GM12892 (cell line): Measurements from ENCODE around the gene TSPAN10.

ENCODE experiments used
- DNase-seq: peaks from one replicate; pipeline ENCODE4 v3.0.0; 2011; ENCODE audit not compliant: insufficient read length
- FAIRE-seq: peaks from 2 replicates; lab custom pipeline; 2011; peaks lifted over from hg19 to GRCh38; lab: Jason Lieb, UNC
- POLR2A ChIP-seq: IDR thresholded peaks from 2 replicates; pipeline ENCODE4 v1.6.1; 2011; ENCODE audit warnings: low read depth, low read length, control low read depth
- POLR2AphosphoS5 ChIP-seq: IDR thresholded peaks from 2 replicates; pipeline ENCODE4 v1.6.1; 2011; ENCODE audit warnings: low read depth, low read length, control low read depth
- TAF1 ChIP-seq: IDR thresholded peaks from 2 replicates; pipeline ENCODE4 v1.6.1; 2011; ENCODE audit warnings: low read depth, mild to moderate bottlenecking, control low read depth, low read length, borderline replicate concordance

TSPAN10 gene

GRCh38 chr17:81683584-81684441, 46.8 kb downstream of the TSPAN10 start, which contains the start of the genes ARL16 and HGS:
Gene ARL16, minus strand, starts transcription at chr17:81683797. Its CDS starts 44 bp downstream, at chr17:81683753.
Gene HGS, plus strand, starts transcription at chr17:81684011. Its CDS starts 56 bp downstream, at chr17:81684067.
- FAIRE-seq (peak; percentile 97), DNase-seq (peak; percentile 100)
- TF ChIP-seq TAF1 (peak; percentile 20; the same call in 1 of the 2 replicates), POLR2AphosphoS5 (no peak; the same call in 1 of the 2 replicates), POLR2A (peak; percentile 72; the same call in 1 of the 2 replicates)

- DNase-seq (peak; percentile 41), FAIRE-seq (no peak)
- TF ChIP-seq TAF1 (no peak), POLR2A (no peak), POLR2AphosphoS5 (no peak)
These were observed 47.5 kb downstream of the TSPAN10 start for GRCh38 chr17:81684442-81684911.

DNA sequence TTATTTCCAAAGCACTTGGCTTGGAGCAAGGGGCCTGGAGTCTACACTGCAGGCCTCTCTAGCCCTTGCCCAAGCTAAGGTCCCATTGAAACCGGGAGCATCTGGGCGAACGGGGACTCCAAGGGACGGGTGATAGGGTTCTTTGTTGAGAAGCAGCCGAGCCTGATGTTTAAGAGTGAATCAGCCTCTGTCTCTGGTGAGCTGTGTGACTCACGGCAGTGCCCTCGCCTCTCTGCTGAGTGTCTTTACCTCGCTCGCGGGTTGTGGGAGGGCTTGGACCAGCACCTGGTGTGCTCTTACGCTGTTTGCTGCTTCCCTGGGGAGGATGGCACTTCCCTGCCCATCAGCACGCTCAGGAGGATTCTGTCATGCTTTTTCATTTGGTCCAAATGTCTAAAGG, 48.1 kb downstream of the TSPAN10 start:
- FAIRE-seq, result no peak
- TF ChIP-seq POLR2A, result no peak
- no peak for TF ChIP-seq POLR2AphosphoS5
- TF ChIP-seq TAF1, result no peak
- DNase-seq, result peak; percentile 23

- FAIRE-seq (no peak), DNase-seq (no peak)
- TF ChIP-seq POLR2A, result no peak
- no peak for TF ChIP-seq TAF1
- no peak for TF ChIP-seq POLR2AphosphoS5
These were observed 49.6 kb downstream of the TSPAN10 start for GRCh38 chr17:81686614-81687013.

GRCh38 chr17:81687770-81688541, 51.0 kb downstream of the TSPAN10 start:
- FAIRE-seq (no peak), DNase-seq (no peak)
- no peak for TF ChIP-seq POLR2AphosphoS5
- no peak for TF ChIP-seq POLR2A
- no peak for TF ChIP-seq TAF1

DNA sequence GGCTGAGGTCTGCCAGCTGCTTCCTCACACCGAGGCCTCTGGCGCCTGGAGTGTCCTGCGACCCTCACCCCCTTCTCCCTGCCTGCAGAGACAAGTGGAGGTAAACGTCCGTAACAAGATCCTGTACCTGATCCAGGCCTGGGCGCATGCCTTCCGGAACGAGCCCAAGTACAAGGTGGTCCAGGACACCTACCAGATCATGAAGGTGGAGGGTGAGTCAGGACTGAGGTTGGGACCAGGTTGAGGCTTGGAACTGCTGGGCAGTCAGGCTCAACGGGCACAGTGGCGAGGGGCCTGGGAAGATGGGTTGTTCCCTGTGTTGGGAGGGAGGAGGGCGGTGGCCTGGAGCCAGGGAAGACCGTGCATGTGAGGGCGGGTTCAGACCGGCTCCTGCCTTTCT, 51.6 kb downstream of the TSPAN10 start:
- no peak for TF ChIP-seq TAF1
- TF ChIP-seq POLR2AphosphoS5, result no peak
- no peak for TF ChIP-seq POLR2A
- no peak for DNase-seq
- FAIRE-seq, result no peak

DNA sequence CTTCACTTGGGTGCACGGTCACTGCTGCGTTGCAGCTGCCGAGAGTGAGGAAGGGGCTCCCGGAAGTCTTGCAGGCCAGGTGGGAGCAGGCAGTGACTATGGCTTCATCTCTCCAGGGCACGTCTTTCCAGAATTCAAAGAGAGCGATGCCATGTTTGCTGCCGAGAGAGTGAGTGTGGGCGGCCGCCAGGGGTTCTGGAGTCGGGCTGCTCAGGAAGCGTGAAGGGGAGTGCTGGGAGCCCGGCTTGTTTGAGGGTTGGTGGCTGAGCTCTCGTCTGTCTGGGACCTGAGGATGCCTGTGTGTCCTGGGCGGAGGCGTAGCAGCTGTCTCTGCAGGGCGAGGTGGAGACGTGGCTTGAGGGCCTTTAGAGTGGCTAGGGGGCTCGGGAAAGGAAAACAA, 53.1 kb downstream of the TSPAN10 start:
- TF ChIP-seq POLR2A, result no peak
- no peak for TF ChIP-seq POLR2AphosphoS5
- no peak for TF ChIP-seq TAF1
- no peak for FAIRE-seq

GRCh38 chr17:81690549-81690948, 53.6 kb downstream of the TSPAN10 start:
- TF ChIP-seq TAF1 (no peak), POLR2A (no peak), POLR2AphosphoS5 (no peak)
- DNase-seq (no peak), FAIRE-seq (no peak)

More for the DNA sequence above, 53.1 kb downstream of the TSPAN10 start:
- no peak for DNase-seq

DNA sequence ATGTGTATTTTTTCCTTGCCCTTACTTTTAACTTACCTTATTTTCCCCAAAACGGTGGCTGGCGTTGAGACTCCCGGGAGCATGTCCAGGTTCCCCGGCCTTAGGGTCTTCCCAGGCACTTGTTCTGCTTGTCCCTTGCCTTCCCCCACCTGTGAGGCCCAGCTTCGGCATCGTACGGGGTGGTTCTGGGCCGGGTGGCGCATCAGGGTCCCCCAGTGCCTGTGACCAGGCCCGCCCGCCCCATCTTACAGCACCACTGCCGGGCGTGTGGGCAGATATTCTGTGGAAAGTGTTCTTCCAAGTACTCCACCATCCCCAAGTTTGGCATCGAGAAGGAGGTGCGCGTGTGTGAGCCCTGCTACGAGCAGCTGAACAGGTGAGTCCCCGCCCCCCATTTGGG, 54.2 kb downstream of the TSPAN10 start:
- no peak for DNase-seq
- FAIRE-seq, result no peak
- TF ChIP-seq POLR2A, result no peak
- TF ChIP-seq POLR2AphosphoS5, result no peak
- TF ChIP-seq TAF1, result no peak

GRCh38 chr17:81691608-81692007, 54.6 kb downstream of the TSPAN10 start:
- DNase-seq (no peak), FAIRE-seq (no peak)
- no peak for TF ChIP-seq POLR2AphosphoS5
- no peak for TF ChIP-seq TAF1
